Chondrocyte (in vitro differentiated cells): ENCODE data around the gene PPM1A. TPM values are rescaled to one million over a fixed set of nuclear protein-coding genes. Genes with fewer than 3 reads are reported as not detected.

ENCODE experiments used
- DNase-seq: peaks from one replicate; pipeline ENCODE4 v3.0.0; 2021; ENCODE audit warnings: mixed read lengths, low spot score
- H3K27ac Mint-ChIP-seq: one replicate; pipeline ENCODE4 v1.8.0; 2021; ENCODE audit warnings: mild to moderate bottlenecking, moderate library complexity, mixed read lengths; ENCODE audit not compliant: unreplicated experiment
- H3K27me3 Mint-ChIP-seq: 2 replicates; pipeline ENCODE4 v1.8.0; 2021; ENCODE audit warnings: low read depth, mixed read lengths
- H3K36me3 Mint-ChIP-seq: 2 replicates; pipeline ENCODE4 v1.8.0; 2021; ENCODE audit warnings: low read depth, mixed read lengths
- H3K4me1 Mint-ChIP-seq: 2 replicates; pipeline ENCODE4 v1.8.0; 2021; ENCODE audit warnings: low read depth, mild to moderate bottlenecking, mixed read lengths
- H3K4me3 Mint-ChIP-seq: one replicate; pipeline ENCODE4 v1.8.0; 2021; ENCODE audit warnings: mild to moderate bottlenecking, moderate library complexity, mixed read lengths; ENCODE audit not compliant: unreplicated experiment
- H3K9me3 Mint-ChIP-seq: 2 replicates; pipeline ENCODE4 v1.8.0; 2021; ENCODE audit warnings: low read depth, mixed read lengths
- CTCF ChIP-seq: fragments of 200-600 bp; sonication (generic); IDR thresholded peaks from 2 replicates; pipeline ENCODE4 v1.5.0; 2021; ENCODE audit warnings: antibody characterized with exemption, mild to moderate bottlenecking, moderate library complexity
- total RNA-seq: library from RNA; stranded (reverse); gene quantifications from 3 replicates; pipeline ENCODE4 v1.2.1, GENCODE V29; 2021

Gene PPM1A
- total RNA-seq, 1 donor from 2014 or later = 43.9 TPM

GRCh38 chr14:60250257-60251035 lies 1.4 kb downstream of the PPM1A start:
- Mint-ChIP-seq H3K27me3 (no peaks in the 10 kb centered on the region), H3K4me3 (peak overlapping the region; percentile 71), H3K9me3 (no peaks in the 10 kb centered on the region), H3K4me1 (peaks cover 55% of the 10 kb centered on the region), H3K36me3 (no peaks in the 10 kb centered on the region), H3K27ac (peak overlapping the region; percentile 56)
- no peak for DNase-seq
- no peak for TF ChIP-seq CTCF

GRCh38 chr14:60251877-60252276 lies 2.9 kb downstream of the PPM1A start:
- no peak for DNase-seq
- no peaks in the 10 kb centered on the region for H3K27me3 Mint-ChIP-seq
- no peaks in the 10 kb centered on the region for H3K36me3 Mint-ChIP-seq
- peak overlapping the region; percentile 51 for H3K4me3 Mint-ChIP-seq
- H3K27ac Mint-ChIP-seq = peak overlapping the region; percentile 50
- H3K9me3 Mint-ChIP-seq = no peaks in the 10 kb centered on the region
- peaks cover 58% of the 10 kb centered on the region for H3K4me1 Mint-ChIP-seq
- no peak for TF ChIP-seq CTCF

DNA sequence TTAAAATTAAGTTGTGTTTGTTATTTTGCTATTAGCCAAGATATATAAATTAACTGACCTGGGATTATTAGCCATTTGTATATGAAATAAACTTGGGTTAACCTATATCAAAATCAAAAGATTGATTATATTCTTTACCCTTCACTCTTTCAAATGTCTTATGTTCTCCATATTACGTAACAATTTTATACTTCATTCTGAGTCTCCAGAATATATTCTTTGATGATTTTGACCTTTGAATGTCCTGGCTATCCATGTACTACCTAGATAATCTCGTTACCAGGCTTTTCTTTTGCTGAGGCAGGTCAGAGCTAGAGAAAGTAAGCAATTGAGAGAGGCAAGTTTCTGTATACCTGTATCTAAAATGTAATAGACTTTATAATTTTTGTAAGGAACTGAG lies 3.6 kb downstream of the PPM1A start:
- H3K9me3 Mint-ChIP-seq = no peaks in the 10 kb centered on the region
- H3K27me3 Mint-ChIP-seq = no peaks in the 10 kb centered on the region
- peaks cover 53% of the 10 kb centered on the region for H3K4me1 Mint-ChIP-seq
- H3K27ac Mint-ChIP-seq = no peak overlapping the region
- no peak for TF ChIP-seq CTCF
- H3K4me3 Mint-ChIP-seq = no peak overlapping the region
- H3K36me3 Mint-ChIP-seq = no peaks in the 10 kb centered on the region
- DNase-seq = no peak

- TF ChIP-seq CTCF = no peak
- Mint-ChIP-seq H3K27me3 (no peaks in the 10 kb centered on the region), H3K9me3 (no peaks in the 10 kb centered on the region), H3K36me3 (no peaks in the 10 kb centered on the region), H3K4me1 (peaks cover 49% of the 10 kb centered on the region), H3K4me3 (no peak overlapping the region), H3K27ac (no peak overlapping the region)
- no peak for DNase-seq
These were observed 4.6 kb downstream of the PPM1A start for GRCh38 chr14:60253649-60254048.

DNA sequence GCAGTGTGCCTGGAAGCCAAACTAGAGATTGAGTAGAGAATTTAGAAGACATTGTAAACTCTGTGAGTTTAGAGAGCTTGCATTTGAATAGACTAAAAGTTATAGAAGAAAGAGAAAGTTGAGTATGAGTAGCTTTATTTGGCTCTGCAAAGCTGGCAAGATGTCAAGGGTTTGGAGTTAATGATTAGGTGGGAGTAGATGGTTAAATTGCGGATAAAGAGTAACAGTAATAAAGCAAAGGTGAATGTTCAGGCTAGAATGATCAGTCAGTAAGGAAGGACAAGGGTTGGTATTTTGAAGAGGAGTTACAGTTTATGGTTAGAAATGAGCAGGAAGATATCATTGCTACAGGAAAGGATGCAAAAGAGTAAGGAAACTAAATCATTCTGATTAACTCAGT lies 5.2 kb downstream of the PPM1A start:
- Mint-ChIP-seq H3K9me3 (no peaks in the 10 kb centered on the region), H3K36me3 (no peaks in the 10 kb centered on the region), H3K4me3 (no peak overlapping the region), H3K4me1 (peaks cover 54% of the 10 kb centered on the region), H3K27ac (no peak overlapping the region), H3K27me3 (no peaks in the 10 kb centered on the region)
- no peak for TF ChIP-seq CTCF
- DNase-seq = no peak
